Hematopoietic multipotent progenitor cell treated with erythropoietin and hydrocortisone succinate and interleukin-3 and kit ligand, for 4 days (in vitro differentiated cells): ENCODE data around the gene ERGIC2.
"Not testable (repeated sequence)": the region's sequence is repeated elsewhere in the genome, so short reads cannot be mapped to it uniquely, and the experiment has no call there.

Experiments used
- DNase-seq: peaks from one replicate; pipeline ENCODE4 v3.0.0-alpha.2; 2015

The ERGIC2 gene

GRCh38 chr12:29291226-29291625, 89.7 kb downstream of the ERGIC2 start:
- no peak for DNase-seq

DNA sequence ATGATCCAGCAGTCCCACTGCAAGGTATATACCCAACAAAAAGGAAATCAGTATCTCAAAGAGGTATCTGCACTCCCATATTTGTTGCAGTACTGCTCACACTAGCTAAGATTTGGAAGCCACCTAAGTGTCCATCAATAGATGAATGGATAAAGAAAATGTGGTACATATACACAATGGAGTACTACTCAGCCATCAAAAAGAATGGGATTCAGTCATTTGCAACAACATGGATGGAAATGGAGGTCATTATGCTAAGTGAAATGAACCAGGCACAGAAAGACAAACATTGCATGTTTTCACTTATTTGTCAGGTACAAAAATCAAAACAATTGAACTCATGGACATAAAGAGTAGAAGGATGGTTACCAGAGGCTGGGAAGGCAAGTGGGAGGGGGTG, 90.5 kb downstream of the ERGIC2 start:
- DNase-seq: not testable (repeated sequence)

DNA sequence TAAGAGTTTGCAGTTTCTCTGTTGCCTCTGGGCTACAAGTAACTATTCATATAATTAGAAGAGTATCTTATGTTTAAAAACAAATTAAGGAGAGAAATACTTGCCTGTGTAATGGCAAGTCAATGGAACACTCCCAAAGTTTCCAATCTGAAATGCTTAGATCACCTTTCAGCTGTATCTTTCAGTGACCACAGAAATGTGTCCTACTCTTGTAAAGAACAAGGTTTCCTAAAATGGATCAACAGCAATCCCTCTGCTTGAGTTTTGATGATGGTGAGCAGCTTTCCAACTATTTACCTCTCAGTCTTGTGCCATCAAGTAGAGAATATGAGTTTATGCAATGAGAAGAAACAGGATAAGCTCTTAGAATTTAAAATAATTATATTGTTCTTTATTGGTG, 92.9 kb downstream of the ERGIC2 start:
- no peak for DNase-seq

DNA sequence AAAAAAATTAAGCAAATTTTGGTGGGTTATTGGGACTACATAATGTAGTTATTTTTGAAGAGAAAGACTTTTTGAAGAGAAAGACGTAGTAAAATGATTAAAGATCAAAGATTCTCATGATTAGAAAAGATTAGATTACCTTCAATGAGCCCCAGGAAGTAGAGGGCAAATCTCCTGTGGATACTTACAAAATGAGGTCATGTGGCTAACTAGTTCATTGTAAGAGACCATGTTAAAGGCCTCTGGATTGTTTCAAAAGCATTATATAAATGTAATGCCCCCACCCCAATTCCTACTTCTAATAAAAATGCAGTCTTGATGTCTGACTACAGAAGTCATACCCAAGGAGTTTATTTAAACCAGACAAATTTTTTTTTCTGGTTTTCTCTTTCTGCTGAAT, 93.3 kb downstream of the ERGIC2 start:
- no peak for DNase-seq
